HG03469 (cell line): ENCODE measurements around the gene MMAB.

Source experiments
- ATAC-seq: cut with Tn5 transposase; IDR thresholded peaks from one replicate; pipeline ENCODE4 v1.9.1; 2021; ENCODE audit warnings: mild to moderate bottlenecking, moderate library complexity, moderate number of reproducible peaks; ENCODE audit not compliant: unreplicated experiment

The MMAB gene

DNA sequence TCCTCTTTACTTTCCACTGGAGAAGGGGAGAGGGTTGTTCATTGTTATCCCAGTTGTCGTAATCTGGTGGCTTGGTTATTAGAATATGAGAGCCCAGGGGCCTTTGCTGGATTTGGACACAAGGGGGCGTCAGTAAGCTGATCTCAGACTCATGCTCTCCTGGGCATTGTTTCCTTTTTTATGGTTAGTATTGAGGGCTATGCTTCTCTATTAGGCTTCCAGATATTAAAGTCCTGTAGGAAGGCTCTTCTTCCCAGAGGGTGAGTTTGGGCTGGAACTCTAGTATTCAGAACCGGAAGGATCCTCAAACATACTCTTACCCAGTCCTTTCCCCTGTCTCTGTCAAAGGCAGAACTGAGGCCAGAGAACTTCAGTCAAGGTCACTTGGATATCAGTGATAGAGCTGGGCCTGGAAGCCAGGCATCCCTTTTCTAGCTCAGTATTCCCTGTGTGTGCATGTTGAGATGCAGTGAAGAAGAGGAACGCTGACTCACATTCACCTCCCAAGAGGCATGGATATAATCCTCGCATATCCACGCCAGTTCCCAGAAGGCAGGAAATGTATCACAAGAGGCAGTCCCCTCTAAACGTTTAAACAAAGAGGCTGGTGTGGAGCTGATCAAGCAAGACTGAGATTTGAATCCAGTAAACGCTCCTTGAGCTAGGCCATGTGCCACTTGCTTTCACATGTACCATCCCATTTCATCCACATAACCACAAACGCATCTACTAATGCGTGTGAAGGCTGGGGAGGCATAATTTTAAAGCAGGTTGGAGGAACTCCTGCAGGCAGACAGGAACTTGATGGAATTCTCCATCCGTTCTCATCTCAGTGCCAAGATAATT is 54.3 kb downstream of the MMAB start:
- ATAC-seq, result no peak

DNA sequence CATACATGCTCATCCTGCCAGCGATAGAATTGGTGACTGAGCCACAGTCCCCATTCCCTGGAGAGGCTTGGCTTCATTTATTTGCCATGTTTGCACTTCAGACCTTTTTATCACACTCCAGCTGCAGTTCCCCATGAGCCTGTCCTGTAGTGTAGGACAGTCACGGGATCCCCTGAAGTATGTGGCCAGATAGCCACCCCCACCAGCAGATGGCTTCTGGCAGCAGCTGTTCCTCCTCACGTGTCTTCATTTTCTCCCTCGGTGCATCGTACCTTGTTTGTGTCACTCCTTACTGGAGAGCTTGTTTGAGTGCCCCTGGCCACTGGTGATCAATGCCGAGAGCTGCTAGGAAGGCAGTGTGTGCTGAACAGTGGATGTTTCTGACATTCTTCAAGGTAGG is 55.7 kb downstream of the MMAB start:
- no peak for ATAC-seq

- ATAC-seq, result no peak
Measured at GRCh38 chr12:109513977-109514376, 59.3 kb downstream of the MMAB start.

GRCh38 chr12:109513051-109513450 is 60.3 kb downstream of the MMAB start:
- no peak for ATAC-seq

DNA sequence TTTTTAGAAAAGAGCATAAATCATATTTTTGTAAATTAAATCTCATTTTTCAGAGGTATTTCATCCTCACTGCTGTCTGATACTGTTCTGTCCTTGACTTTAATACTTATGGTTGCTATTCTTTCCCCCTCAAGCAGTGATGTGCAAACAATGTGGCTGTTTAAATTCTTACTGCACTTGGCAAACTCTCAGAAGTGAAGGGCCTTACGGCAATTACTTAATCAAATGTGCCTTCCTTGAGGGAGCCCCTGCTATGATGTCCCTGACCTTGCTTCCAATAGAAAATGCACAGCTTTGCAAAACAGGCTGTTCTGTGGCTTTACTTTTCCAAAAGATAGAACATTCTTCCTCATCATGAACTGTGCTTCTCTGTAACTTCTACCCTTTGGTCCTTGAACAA is 60.7 kb downstream of the MMAB start:
- no peak for ATAC-seq

- no peak for ATAC-seq
Measured at GRCh38 chr12:109510196-109510595, 63.1 kb downstream of the MMAB start.

DNA sequence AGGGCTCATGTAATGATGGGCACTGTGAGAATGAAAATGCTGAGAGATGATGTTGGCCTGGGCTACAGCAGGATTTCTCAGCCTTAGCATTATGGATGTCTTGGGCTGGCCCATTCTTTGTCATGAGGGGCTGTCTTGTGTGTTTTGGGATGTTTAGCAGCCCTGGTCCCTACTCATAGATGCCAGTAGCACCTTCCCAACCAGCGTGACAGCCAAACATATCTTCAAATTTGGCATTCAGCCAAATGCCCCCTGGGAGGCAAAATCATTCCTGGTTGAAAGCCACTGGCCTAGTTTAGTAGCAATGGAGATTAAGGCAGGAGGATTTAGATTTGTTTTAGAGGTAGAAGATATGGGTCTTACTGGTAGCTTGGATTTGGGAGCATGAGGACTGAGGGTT is 69.2 kb downstream of the MMAB start:
- no peak for ATAC-seq
